HG03066 (cell line): ENCODE measurements around the gene HSPA12B.

Experiments used
- ATAC-seq: cut with Tn5 transposase; IDR thresholded peaks from one replicate; pipeline ENCODE4 v1.9.1; 2021; ENCODE audit warnings: low read depth; ENCODE audit not compliant: unreplicated experiment

Gene HSPA12B

GRCh38 chr20:3704087-3704486 is 28.4 kb upstream of the HSPA12B start:
- no peak for ATAC-seq

- ATAC-seq, result no peak
These were observed 27.0 kb upstream of the HSPA12B start for GRCh38 chr20:3705491-3705969.

- no peak for ATAC-seq
These were observed 26.3 kb upstream of the HSPA12B start for GRCh38 chr20:3705970-3706739.

- no peak for ATAC-seq
These were observed 25.5 kb upstream of the HSPA12B start for GRCh38 chr20:3706774-3707507.

GRCh38 chr20:3707508-3707899 is 25.0 kb upstream of the HSPA12B start:
- ATAC-seq, result no peak

GRCh38 chr20:3710011-3710466 is 22.4 kb upstream of the HSPA12B start:
- no peak for ATAC-seq

GRCh38 chr20:3710703-3711483 is 21.6 kb upstream of the HSPA12B start:
- no peak for ATAC-seq

GRCh38 chr20:3711484-3711941 is 21.0 kb upstream of the HSPA12B start:
- no peak for ATAC-seq

GRCh38 chr20:3712279-3712873 is 20.1 kb upstream of the HSPA12B start, which contains the start of gene SIGLEC1:
TSS of gene SIGLEC1 (minus strand) at chr20:3712600. CDS start at chr20:3707128, 5,472 bp downstream.
- ATAC-seq, result no peak

GRCh38 chr20:3714092-3714491 is 18.4 kb upstream of the HSPA12B start:
- no peak for ATAC-seq

- no peak for ATAC-seq
These were observed 16.2 kb upstream of the HSPA12B start for GRCh38 chr20:3716195-3716834.

- no peak for ATAC-seq
These were observed 13.4 kb upstream of the HSPA12B start for GRCh38 chr20:3719046-3719445.

GRCh38 chr20:3720068-3720467 is 12.4 kb upstream of the HSPA12B start:
- no peak for ATAC-seq

- no peak for ATAC-seq
These were observed 11.9 kb upstream of the HSPA12B start for GRCh38 chr20:3720626-3721025.

GRCh38 chr20:3721912-3722311 is 10.6 kb upstream of the HSPA12B start:
- ATAC-seq, result no peak

GRCh38 chr20:3723284-3723683 is 9.2 kb upstream of the HSPA12B start:
- no peak for ATAC-seq

GRCh38 chr20:3724356-3724755 is 8.1 kb upstream of the HSPA12B start:
- ATAC-seq, result no peak

GRCh38 chr20:3727401-3728021 is 5.0 kb upstream of the HSPA12B start:
- ATAC-seq, result no peak

- no peak for ATAC-seq
These were observed 4.1 kb upstream of the HSPA12B start for GRCh38 chr20:3728354-3728753.
